Measurements from ENCODE around the gene GADD45GIP1.

GADD45GIP1 gene

DNA sequence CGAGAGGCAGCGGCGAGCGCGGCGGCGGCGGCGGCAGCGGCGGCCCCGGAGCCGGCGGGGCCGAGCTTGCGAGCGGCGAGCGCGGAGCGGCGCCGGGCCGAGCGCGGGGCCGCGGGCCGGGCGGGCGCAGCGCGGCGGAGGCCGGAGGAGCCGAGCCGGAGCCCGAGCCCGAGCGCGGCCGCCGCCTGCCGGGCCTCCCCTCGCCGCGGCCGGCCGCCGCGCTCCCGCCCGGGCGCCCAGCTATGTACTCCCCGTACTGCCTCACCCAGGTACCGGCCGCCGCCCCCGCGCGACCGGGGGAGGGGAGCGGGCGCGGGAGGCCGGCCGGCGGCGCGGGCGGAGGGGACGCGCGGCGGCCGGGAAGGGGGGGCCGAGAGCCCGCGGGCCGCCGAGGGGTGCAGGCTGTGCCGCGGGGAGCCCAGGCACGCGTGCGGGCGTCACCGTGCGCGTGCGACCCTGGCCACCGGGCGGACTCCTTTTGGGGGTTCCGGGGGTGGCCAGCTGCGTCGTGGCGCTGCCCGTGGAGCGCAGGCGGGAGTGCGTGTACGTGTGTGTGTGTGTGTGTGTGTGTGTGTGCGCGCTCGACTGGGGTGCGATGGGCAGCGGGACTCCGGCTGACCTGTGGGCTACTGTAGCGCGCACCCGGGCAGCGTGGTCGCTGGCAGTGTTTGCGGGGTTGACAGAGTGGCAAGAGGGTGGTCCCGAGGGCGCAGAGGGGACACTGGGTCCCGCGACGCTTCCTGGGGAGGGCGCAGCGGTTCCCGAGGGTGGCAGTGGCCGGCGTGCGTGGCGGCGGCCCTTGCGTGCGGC lies 38.8 kb upstream of the GADD45GIP1 start:
- peak overlapping the region; percentile 86 to 90 for H3K4me3 ChIP-seq (replicated peaks in 1 of 2; ENCODE audit: low read depth in 2 of 2, low read length in 2 of 2)

DNA sequence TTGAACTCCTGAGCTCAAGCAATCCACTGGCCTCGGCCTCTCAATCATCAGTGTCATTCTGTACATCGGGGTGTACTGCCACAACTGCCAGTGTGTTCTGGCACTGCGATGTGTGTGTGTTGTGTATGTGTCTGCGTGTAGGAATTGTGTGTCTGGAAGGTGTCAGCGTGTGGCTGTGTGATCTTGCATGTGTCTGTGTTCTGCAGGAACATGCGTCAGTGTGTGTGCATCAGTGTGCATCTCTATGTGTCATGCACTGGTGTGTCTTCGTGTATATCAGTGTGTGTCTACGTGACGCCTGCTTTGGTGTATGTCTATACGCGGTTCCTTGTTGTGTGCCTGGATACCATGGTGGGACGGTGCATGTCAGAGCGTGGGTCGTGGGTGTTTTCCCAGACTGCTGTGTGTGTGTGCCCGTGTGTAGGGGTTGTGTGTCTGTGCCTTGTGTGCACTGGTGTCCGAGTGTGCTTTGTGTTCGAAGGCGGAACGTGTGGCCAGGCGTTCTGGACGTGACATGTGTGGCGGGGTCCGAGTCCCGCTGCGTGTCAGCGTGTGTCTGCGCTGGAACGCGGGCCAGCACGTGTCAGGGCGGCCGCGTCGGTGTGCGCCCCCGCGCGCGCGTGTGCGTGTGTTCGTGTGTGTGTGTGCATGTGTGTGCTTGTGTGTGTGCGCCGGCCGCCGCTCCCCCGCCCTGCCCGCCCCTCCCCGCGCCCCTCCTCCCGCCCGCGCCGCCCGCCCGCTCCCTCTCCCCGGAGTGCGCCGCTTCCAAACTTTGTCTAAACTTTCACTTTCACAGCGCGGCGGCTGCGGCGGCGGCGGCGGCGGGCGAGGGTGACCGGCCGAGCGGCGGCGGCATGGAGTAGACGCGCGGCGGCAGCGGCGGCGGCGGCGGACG lies 37.9 kb upstream of the GADD45GIP1 start, which contains the start of gene NFIX:
NFIX (plus strand) TSS at position 775 of the 895 bp plus-strand sequence. CDS start 363 bp downstream, outside the sequence.
- DNase-seq (ENCODE audit: low read depth in 2 of 2): peak; percentile 61 to 78
- TF ChIP-seq, protein P1, sequence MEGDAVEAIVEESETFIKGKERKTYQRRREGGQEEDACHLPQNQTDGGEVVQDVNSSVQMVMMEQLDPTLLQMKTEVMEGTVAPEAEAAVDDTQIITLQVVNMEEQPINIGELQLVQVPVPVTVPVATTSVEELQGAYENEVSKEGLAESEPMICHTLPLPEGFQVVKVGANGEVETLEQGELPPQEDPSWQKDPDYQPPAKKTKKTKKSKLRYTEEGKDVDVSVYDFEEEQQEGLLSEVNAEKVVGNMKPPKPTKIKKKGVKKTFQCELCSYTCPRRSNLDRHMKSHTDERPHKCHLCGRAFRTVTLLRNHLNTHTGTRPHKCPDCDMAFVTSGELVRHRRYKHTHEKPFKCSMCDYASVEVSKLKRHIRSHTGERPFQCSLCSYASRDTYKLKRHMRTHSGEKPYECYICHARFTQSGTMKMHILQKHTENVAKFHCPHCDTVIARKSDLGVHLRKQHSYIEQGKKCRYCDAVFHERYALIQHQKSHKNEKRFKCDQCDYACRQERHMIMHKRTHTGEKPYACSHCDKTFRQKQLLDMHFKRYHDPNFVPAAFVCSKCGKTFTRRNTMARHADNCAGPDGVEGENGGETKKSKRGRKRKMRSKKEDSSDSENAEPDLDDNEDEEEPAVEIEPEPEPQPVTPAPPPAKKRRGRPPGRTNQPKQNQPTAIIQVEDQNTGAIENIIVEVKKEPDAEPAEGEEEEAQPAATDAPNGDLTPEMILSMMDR (IDR thresholded peaks at IDR 0.05; ENCODE audit: low read depth, low read length): no peak
- peak within 1 kb of the TSS; percentile 86 to 90 for H3K4me3 ChIP-seq (replicated peaks in 1 of 2; ENCODE audit: low read depth in 2 of 2, low read length in 2 of 2)

More for the DNA sequence above, 38.8 kb upstream of the GADD45GIP1 start:
- peak; percentile 49 to 55 for DNase-seq (ENCODE audit: low read depth in 2 of 2)
- TF ChIP-seq, protein P1 (IDR thresholded peaks at IDR 0.05; ENCODE audit: low read depth, low read length): no peak

DNA sequence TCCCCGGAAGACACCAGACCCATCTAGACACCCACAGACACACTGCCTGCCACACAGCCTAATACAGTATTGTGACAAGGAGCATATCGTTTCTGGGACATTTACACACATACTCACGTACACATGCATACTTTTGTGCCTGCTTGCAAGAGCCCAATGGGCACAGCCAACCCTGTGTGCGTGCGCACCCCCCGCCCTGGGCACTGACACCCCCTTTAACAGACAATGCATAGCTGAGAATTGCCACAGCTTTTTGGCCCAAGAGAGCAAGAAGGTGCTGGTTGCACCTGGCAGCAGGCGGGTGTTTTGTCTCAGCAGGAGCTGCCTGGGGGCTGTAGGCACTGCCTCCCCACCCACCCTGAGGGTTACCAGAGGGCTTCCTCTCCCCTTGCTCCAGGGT lies 36.5 kb upstream of the GADD45GIP1 start:
- TF ChIP-seq, protein P1 (IDR thresholded peaks at IDR 0.05; ENCODE audit: low read depth, low read length): no peak
- no peak overlapping the region for H3K4me3 ChIP-seq (replicated peaks in 1 of 2; ENCODE audit: low read depth in 2 of 2, low read length in 2 of 2)
- no peak for DNase-seq (ENCODE audit: low read depth in 2 of 2)

DNA sequence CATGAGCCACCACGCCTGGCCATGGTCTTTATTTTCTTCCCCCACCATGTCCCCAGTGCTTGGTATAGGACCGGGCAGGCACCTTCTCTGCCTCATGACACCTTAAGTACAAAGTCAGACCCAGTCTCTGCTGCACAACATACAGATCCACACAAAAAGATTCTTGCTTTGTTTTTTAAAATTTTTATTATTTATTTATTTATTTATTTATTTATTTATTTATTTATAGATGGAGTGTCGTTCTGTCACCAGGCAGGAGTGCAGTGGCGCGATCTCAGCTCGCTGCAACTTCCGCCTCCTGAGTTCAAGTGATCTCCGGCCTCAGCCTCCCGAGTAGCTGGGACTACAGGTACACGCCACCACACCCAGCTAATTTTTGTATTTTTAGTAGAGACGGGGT lies 35.7 kb upstream of the GADD45GIP1 start:
- TF ChIP-seq, protein P1 (IDR thresholded peaks at IDR 0.05; ENCODE audit: low read depth, low read length): no peak
- no peak overlapping the region for H3K4me3 ChIP-seq (replicated peaks in 1 of 2; ENCODE audit: low read depth in 2 of 2, low read length in 2 of 2)
- DNase-seq (ENCODE audit: low read depth in 2 of 2): no peak

DNA sequence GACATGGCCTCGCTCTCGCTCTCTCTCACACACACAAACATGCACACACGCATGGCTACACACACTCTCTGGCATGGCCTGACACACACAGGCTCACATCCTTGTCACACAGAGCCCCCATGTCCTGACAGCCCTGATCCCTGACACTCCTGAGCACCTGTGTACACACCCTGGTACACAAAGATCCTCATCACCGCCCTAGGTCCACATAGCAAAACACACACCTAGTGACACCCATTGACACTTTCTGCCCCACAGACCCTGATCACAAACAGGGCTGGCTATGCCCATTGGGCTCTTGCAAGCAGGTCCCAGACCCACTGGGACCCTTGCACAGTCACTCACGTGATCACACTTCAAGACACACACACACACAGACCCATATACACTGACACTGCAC lies 34.3 kb upstream of the GADD45GIP1 start:
- TF ChIP-seq, protein P1 (IDR thresholded peaks at IDR 0.05; ENCODE audit: low read depth, low read length): no peak
- no peak overlapping the region for H3K4me3 ChIP-seq (replicated peaks in 1 of 2; ENCODE audit: low read depth in 2 of 2, low read length in 2 of 2)
- no peak for DNase-seq (ENCODE audit: low read depth in 2 of 2)

DNA sequence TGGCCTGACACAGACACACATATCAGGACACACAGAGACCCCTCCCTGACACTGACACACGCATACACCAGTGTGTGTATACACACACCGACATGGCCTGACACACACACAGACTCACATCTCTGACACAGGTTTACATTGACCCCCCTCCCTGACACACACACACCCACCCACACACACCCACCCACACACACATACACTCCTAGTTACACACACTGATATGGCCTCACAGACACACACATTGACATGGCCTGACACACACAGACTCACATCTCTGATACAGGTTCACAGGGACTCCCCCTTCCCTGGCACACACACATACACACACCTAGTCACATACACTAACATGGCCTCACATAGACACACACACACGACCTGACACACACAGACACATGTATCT lies 33.8 kb upstream of the GADD45GIP1 start:
- TF ChIP-seq, protein P1 (IDR thresholded peaks at IDR 0.05; ENCODE audit: low read depth, low read length): no peak
- no peak overlapping the region for H3K4me3 ChIP-seq (replicated peaks in 1 of 2; ENCODE audit: low read depth in 2 of 2, low read length in 2 of 2)
- DNase-seq (ENCODE audit: low read depth in 2 of 2): no peak
